Camera-type eye (tissue), 1 donor: ENCODE data around the gene ONECUT1. TPM values are rescaled to one million over a fixed set of nuclear protein-coding genes. Genes with fewer than 3 reads are reported as not detected.

ENCODE experiments used
- total RNA-seq: library from RNA; depleted of rRNA; stranded (reverse); fragments of >200 nt; gene quantifications from one replicate; pipeline ENCODE4 v1.2.3, GENCODE V29; 2014

Gene ONECUT1
- 21.3 TPM for total RNA-seq

GRCh38 chr15:52790169-52790708, at the start of gene ONECUT1:
Gene ONECUT1, minus strand, starts transcription at chr15:52790336. Its CDS starts 452 bp downstream, at chr15:52789884.

Other genes starting within 250 kb of the ONECUT1 start
- gene ARPP19, start 221.3 kb downstream of the ONECUT1 start, total RNA-seq = 215 TPM
- gene ATOSA, start 110.9 kb downstream of the ONECUT1 start, total RNA-seq = 117 TPM